Endothelial cell of hepatic sinusoid (primary cell): Measurements from ENCODE around the gene GNAS.
"Not testable (repeated sequence)": the region's sequence is repeated elsewhere in the genome, so short reads cannot be mapped to it uniquely, and the experiment has no call there.

Experiments used
- in situ Hi-C: cut with HindIII; loops from 2 replicates; pipeline ENCODE4 v1.10.0; 2017; ENCODE audit warnings: low sequenced_read_pairs

GNAS gene

GRCh38 chr20:58826271-58826670 lies 26.2 kb upstream of the GNAS start:
- in situ Hi-C loops, result no loop called here

GRCh38 chr20:58828136-58828535 lies 24.4 kb upstream of the GNAS start:
- in situ Hi-C loops, result no loop called here

- in situ Hi-C loops, result not testable (repeated sequence)
Measured at GRCh38 chr20:58828804-58829203, 23.7 kb upstream of the GNAS start.

GRCh38 chr20:58829531-58829941 lies 23.0 kb upstream of the GNAS start:
- in situ Hi-C loops, result no loop called here

- in situ Hi-C loops, result no loop called here
Measured at GRCh38 chr20:58832457-58832856, 20.1 kb upstream of the GNAS start.

GRCh38 chr20:58833921-58834320 lies 18.6 kb upstream of the GNAS start:
- in situ Hi-C loops, result no loop called here

GRCh38 chr20:58835231-58835630 lies 17.3 kb upstream of the GNAS start:
- in situ Hi-C loops, result no loop called here

- in situ Hi-C loops, result no loop called here
Measured at GRCh38 chr20:58836616-58837204, 15.8 kb upstream of the GNAS start.

- in situ Hi-C loops, result no loop called here
Measured at GRCh38 chr20:58837717-58838116, 14.8 kb upstream of the GNAS start.

GRCh38 chr20:58838174-58838573 lies 14.3 kb upstream of the GNAS start:
- in situ Hi-C loops, result no loop called here

- in situ Hi-C loops, result no loop called here
Measured at GRCh38 chr20:58839474-58839874, 13.0 kb upstream of the GNAS start.

- in situ Hi-C loops, result no loop called here
Measured at GRCh38 chr20:58839991-58840747, 12.3 kb upstream of the GNAS start.

- in situ Hi-C loops, result no loop called here
Measured at GRCh38 chr20:58840816-58841538, 11.5 kb upstream of the GNAS start.

GRCh38 chr20:58841539-58842264 lies 10.8 kb upstream of the GNAS start:
- in situ Hi-C loops, result no loop called here

GRCh38 chr20:58842276-58842675 lies 10.2 kb upstream of the GNAS start:
- in situ Hi-C loops, result no loop called here

- in situ Hi-C loops, result no loop called here
Measured at GRCh38 chr20:58843128-58843556, 9.4 kb upstream of the GNAS start.

- in situ Hi-C loops, result loop anchor here (5.0 kb wide), 3 partner anchors 343 to 608 kb away; no protein-coding TSS in a partner anchor
Measured at GRCh38 chr20:58845706-58846105, 6.8 kb upstream of the GNAS start.

- in situ Hi-C loops, result loop anchor here (5.0 kb wide), 3 partner anchors 345 to 610 kb away; no protein-coding TSS in a partner anchor
Measured at GRCh38 chr20:58847463-58847862, 5.1 kb upstream of the GNAS start.

GRCh38 chr20:58850693-58851174 lies 1.8 kb upstream of the GNAS start, which contains the start of gene GNAS-AS1:
GNAS-AS1 (minus strand) TSS chr20:58850902.
- in situ Hi-C loops, result no loop called here

- in situ Hi-C loops, result no loop called here
Measured at GRCh38 chr20:58851221-58851968, 1.1 kb upstream of the GNAS start.
